K562 (cell line): ENCODE measurements around the gene IRS1. TPM values are rescaled to one million over a fixed set of nuclear protein-coding genes. Genes with fewer than 3 reads are reported as not detected.

Experiments used
- ARID4B ChIP-seq: sonication (generic); formaldehyde crosslinking; IDR thresholded peaks from 2 replicates; pipeline ENCODE4 v1.8.0; 2022; ENCODE audit warnings: mild to moderate bottlenecking, missing genetic modification reagents
- ATF1 ChIP-seq, 2 experiments: fragments of 450-650 bp in 1 of 2; IDR thresholded peaks; 2 replicates each; pipeline ENCODE4 v1.6.1; 2016; ENCODE audit warnings: missing compliant biosample characterization in 1 of 2, missing genetic modification characterization in 1 of 2
- DPF2 ChIP-seq: fragments of 450-650 bp; IDR thresholded peaks from 2 replicates; pipeline ENCODE4 v1.6.1; 2016
- ESRRB ChIP-seq: fragments of 250-450 bp; sonication (Bioruptor Pico); IDR thresholded peaks from 2 replicates; pipeline ENCODE4 v1.5.0; 2020; ENCODE audit warnings: mild to moderate bottlenecking, moderate library complexity, borderline replicate concordance
- MYC ChIP-seq, 2 experiments: fragments of 250-450 bp in 1 of 2; sonication (Bioruptor Pico) in 1 of 2; IDR thresholded peaks; 2 replicates each; pipeline versions ENCODE4 v1.5.1 to v1.6.1; 2012 to 2021; ENCODE audit warnings: low read depth in 2 of 2, borderline replicate concordance in 1 of 2, improper control_type of control experiment in 1 of 2, low read length in 1 of 2, mild to moderate bottlenecking in 1 of 2, moderate library complexity in 1 of 2
- SMC3 ChIP-seq: conservative IDR thresholded peaks from 2 replicates; pipeline ENCODE4 v1.6.1; 2011; ENCODE audit warnings: low read depth, low read length, improper control_type of control experiment; ENCODE audit not compliant: insufficient read depth
- TBP ChIP-seq: optimal IDR thresholded peaks from 2 replicates; pipeline ENCODE3; 2011; ENCODE audit warnings: low read depth, low read length, improper control_type of control experiment
- ZBTB12 ChIP-seq: fragments of 250-450 bp; sonication (Bioruptor Pico); IDR thresholded peaks from 2 replicates; pipeline ENCODE4 v1.4.0; 2020
- ZNF695 ChIP-seq: fragments of 450-650 bp; formaldehyde crosslinking; IDR thresholded peaks from 2 replicates; pipeline ENCODE4 v1.4.0; 2020; ENCODE audit warnings: mild to moderate bottlenecking, moderate library complexity
- polyA plus RNA-seq, 8 experiments: library from polyadenylated mRNA; depleted of rRNA in 4 of 8; stranded (reverse) in 5 of 8; unstranded in 3 of 8; fragments of >200 nt; fragmentation: Nextera tagmentation in 2 of 8; fragmentation: Illumina TruSeq in 1 of 8; extraction: Ambion mirVana in 2 of 8; extraction: Trizol in 1 of 8; gene quantifications; 2 replicates each; pipeline versions ENCODE4 v1.2.1 to v1.2.3, GENCODE V29; 2011 to 2014; ENCODE audit warnings: inconsistent platforms in 1 of 8, missing spikeins in 1 of 8
- total RNA-seq, 7 experiments: library from RNA; depleted of rRNA in 6 of 7; stranded (reverse); fragments of >200 nt in 6 of 7; fragmentation: Illumina TruSeq in 2 of 7; extraction: Trizol in 2 of 7; gene quantifications; 2 replicates each; pipeline versions ENCODE4 v1.2.1 to v1.2.3, GENCODE V29; 2011 to 2021; ENCODE audit warnings: low replicate concordance in 1 of 7
- TF ChIP-seq, protein P1 (sequence below), 2 experiments: fragments of 150-350 bp in 1 of 2; IDR thresholded peaks; 2 replicates each; pipeline ENCODE4 v1.6.1; 2012 to 2016; ENCODE audit warnings: low read depth in 2 of 2, low read length in 2 of 2, mild to moderate bottlenecking in 1 of 2, moderate library complexity in 1 of 2
- TF ChIP-seq, protein P2 (sequence below): fragments of 150-350 bp; IDR thresholded peaks from 2 replicates; pipeline ENCODE4 v1.6.1; 2014; ENCODE audit warnings: low read depth, mild to moderate bottlenecking, low read length, borderline replicate concordance

The IRS1 gene
- total and polyA plus RNA-seq, 9 of the 15 experiments (the other 6 are each of a cell fraction or from before 2014, with no cell fraction given), result under 0.01 to 0.31 (median 0.08) TPM; not detected in 1

GRCh38 chr2:226772389-226773179, 27.0 kb downstream of the IRS1 start (continued):
- TF ChIP-seq, protein P1, sequence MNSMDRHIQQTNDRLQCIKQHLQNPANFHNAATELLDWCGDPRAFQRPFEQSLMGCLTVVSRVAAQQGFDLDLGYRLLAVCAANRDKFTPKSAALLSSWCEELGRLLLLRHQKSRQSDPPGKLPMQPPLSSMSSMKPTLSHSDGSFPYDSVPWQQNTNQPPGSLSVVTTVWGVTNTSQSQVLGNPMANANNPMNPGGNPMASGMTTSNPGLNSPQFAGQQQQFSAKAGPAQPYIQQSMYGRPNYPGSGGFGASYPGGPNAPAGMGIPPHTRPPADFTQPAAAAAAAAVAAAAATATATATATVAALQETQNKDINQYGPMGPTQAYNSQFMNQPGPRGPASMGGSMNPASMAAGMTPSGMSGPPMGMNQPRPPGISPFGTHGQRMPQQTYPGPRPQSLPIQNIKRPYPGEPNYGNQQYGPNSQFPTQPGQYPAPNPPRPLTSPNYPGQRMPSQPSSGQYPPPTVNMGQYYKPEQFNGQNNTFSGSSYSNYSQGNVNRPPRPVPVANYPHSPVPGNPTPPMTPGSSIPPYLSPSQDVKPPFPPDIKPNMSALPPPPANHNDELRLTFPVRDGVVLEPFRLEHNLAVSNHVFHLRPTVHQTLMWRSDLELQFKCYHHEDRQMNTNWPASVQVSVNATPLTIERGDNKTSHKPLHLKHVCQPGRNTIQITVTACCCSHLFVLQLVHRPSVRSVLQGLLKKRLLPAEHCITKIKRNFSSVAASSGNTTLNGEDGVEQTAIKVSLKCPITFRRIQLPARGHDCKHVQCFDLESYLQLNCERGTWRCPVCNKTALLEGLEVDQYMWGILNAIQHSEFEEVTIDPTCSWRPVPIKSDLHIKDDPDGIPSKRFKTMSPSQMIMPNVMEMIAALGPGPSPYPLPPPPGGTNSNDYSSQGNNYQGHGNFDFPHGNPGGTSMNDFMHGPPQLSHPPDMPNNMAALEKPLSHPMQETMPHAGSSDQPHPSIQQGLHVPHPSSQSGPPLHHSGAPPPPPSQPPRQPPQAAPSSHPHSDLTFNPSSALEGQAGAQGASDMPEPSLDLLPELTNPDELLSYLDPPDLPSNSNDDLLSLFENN (IDR thresholded peaks at IDR 0.05; ENCODE audit: low read depth in 2 of 2, low read length in 2 of 2), result peak in 1 of 2 experiments; percentile 77; a peak in 1 of 4 replicates
- no peak for TF ChIP-seq MYC (IDR thresholded peaks at IDR 0.05; ENCODE audit: low read depth, low read length)
- no peak for TF ChIP-seq MYC (CRISPR knock-in tag; IDR thresholded peaks at IDR 0.05; ENCODE audit: borderline replicate concordance, low read depth)
- no peak for TF ChIP-seq ZBTB12 (CRISPR knock-in tag)
- TF ChIP-seq TBP, result no peak
- TF ChIP-seq SMC3, result no peak
- TF ChIP-seq, protein P2, sequence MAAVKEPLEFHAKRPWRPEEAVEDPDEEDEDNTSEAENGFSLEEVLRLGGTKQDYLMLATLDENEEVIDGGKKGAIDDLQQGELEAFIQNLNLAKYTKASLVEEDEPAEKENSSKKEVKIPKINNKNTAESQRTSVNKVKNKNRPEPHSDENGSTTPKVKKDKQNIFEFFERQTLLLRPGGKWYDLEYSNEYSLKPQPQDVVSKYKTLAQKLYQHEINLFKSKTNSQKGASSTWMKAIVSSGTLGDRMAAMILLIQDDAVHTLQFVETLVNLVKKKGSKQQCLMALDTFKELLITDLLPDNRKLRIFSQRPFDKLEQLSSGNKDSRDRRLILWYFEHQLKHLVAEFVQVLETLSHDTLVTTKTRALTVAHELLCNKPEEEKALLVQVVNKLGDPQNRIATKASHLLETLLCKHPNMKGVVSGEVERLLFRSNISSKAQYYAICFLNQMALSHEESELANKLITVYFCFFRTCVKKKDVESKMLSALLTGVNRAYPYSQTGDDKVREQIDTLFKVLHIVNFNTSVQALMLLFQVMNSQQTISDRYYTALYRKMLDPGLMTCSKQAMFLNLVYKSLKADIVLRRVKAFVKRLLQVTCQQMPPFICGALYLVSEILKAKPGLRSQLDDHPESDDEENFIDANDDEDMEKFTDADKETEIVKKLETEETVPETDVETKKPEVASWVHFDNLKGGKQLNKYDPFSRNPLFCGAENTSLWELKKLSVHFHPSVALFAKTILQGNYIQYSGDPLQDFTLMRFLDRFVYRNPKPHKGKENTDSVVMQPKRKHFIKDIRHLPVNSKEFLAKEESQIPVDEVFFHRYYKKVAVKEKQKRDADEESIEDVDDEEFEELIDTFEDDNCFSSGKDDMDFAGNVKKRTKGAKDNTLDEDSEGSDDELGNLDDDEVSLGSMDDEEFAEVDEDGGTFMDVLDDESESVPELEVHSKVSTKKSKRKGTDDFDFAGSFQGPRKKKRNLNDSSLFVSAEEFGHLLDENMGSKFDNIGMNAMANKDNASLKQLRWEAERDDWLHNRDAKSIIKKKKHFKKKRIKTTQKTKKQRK, result no peak
- no peak for TF ChIP-seq ARID4B (CRISPR knock-in tag)
- TF ChIP-seq ATF1 (CRISPR knock-in tag; IDR thresholded peaks at IDR 0.05), result no peak
- TF ChIP-seq ATF1 (tag; IDR thresholded peaks at IDR 0.05), result peak; percentile 29; the same call in 1 of the 2 replicates
- peak; percentile 93 for TF ChIP-seq DPF2
- no peak for TF ChIP-seq ESRRB (CRISPR knock-in tag)
- TF ChIP-seq ZNF695, result no peak
